GM18873 (cell line): Measurements from ENCODE around the gene NAT16.

Experiments
- ATAC-seq: cut with Tn5 transposase; IDR thresholded peaks from one replicate; pipeline ENCODE4 v1.9.1; 2021; ENCODE audit warnings: mild to moderate bottlenecking, moderate library complexity, moderate number of reproducible peaks; ENCODE audit not compliant: unreplicated experiment, low FRiP score

Gene NAT16

GRCh38 chr7:101180130-101180755 lies at the start of gene NAT16:
NAT16 (minus strand) TSS chr7:101180293; CDS start chr7:101174807, 5,486 bp downstream.
- no peak for ATAC-seq

- ATAC-seq, result no peak
Measured at GRCh38 chr7:101226721-101227120, 46.6 kb upstream of the NAT16 start.

GRCh38 chr7:101225650-101226049 lies 45.6 kb upstream of the NAT16 start:
- ATAC-seq, result no peak

- no peak for ATAC-seq
Measured at GRCh38 chr7:101223528-101223927, 43.4 kb upstream of the NAT16 start.

GRCh38 chr7:101222275-101222830 lies 42.3 kb upstream of the NAT16 start:
- no peak for ATAC-seq

GRCh38 chr7:101220295-101220694 lies 40.2 kb upstream of the NAT16 start:
- no peak for ATAC-seq

- ATAC-seq, result peak; percentile 6
Measured at GRCh38 chr7:101218236-101219125, 38.4 kb upstream of the NAT16 start.

- peak; percentile 46 for ATAC-seq
Measured at GRCh38 chr7:101217388-101218235, 37.5 kb upstream of the NAT16 start, which contains the start of the genes PLOD3 and ZNHIT1. PLOD3 (minus strand) TSS chr7:101217581; CDS start chr7:101217274, 307 bp downstream. ZNHIT1 (plus strand) TSS chr7:101218165; CDS start chr7:101218196, 31 bp downstream.

- ATAC-seq, result peak; percentile 14
Measured at GRCh38 chr7:101216860-101217387, 36.8 kb upstream of the NAT16 start.

- no peak for ATAC-seq
Measured at GRCh38 chr7:101216001-101216859, 36.1 kb upstream of the NAT16 start.

GRCh38 chr7:101212014-101212413 lies 31.9 kb upstream of the NAT16 start:
- ATAC-seq, result no peak

GRCh38 chr7:101211501-101211900 lies 31.4 kb upstream of the NAT16 start:
- no peak for ATAC-seq

- no peak for ATAC-seq
Measured at GRCh38 chr7:101210143-101210542, 30.1 kb upstream of the NAT16 start.

- no peak for ATAC-seq
Measured at GRCh38 chr7:101208794-101209193, 28.7 kb upstream of the NAT16 start.

- no peak for ATAC-seq
Measured at GRCh38 chr7:101207459-101207858, 27.4 kb upstream of the NAT16 start.

- ATAC-seq, result no peak
Measured at GRCh38 chr7:101206665-101207042, 26.6 kb upstream of the NAT16 start.

GRCh38 chr7:101205901-101206664 lies 26.0 kb upstream of the NAT16 start:
- no peak for ATAC-seq
